ENCODE measurements around the gene TMCO4. TPM values are rescaled to one million over a fixed set of nuclear protein-coding genes. Genes with fewer than 3 reads are reported as not detected.

The TMCO4 gene
- total RNA-seq, 1 experiment from 2014 or later: 19.7 TPM

GRCh38 chr1:19815801-19816736 is 16.4 kb upstream of the TMCO4 start:
- Histone ChIP-seq H3K36me3 (ENCODE audit: low read depth, low read length) (no peaks in the 10 kb centered on the region), H2AFZ (ENCODE audit: low read length) (no peak overlapping the region), H3F3A (ENCODE audit: low read length, unreplicated experiment) (no peaks in the 10 kb centered on the region), H3K9me2 (replicated peaks; ENCODE audit: low read length) (no peaks in the 10 kb centered on the region), H3K79me2 (ENCODE audit: low read length) (no peaks in the 10 kb centered on the region), H3K27ac (ENCODE audit: low read length) (no peak overlapping the region), H3K9me3 (ENCODE audit: low read length) (no peaks in the 10 kb centered on the region), H3K4me2 (ENCODE audit: low read length) (no peak overlapping the region), H3K4me3 (ENCODE audit: low read length) (no peak overlapping the region), H3K4me1 (ENCODE audit: insufficient read depth, low read length) (no peaks in the 10 kb centered on the region), H3K27me3 (ENCODE audit: low read length) (no peaks in the 10 kb centered on the region), H4K20me1 (ENCODE audit: low read length) (no peaks in the 10 kb centered on the region), H3K9ac (ENCODE audit: low read length) (no peak overlapping the region)
- no peak for DNase-seq
- intact Hi-C loops (cut with micrococcal nuclease): no loop called here
- BruUV-seq (replicated peaks): no TSS peak
- ChIA-PET POLR2A (ENCODE audit: unreplicated experiment) (no interaction called here), CTCF (no interaction called here)
- ATAC-seq: peak; percentile 11; the same call in 1 of the 2 replicates
- TF ChIP-seq, protein P1, sequence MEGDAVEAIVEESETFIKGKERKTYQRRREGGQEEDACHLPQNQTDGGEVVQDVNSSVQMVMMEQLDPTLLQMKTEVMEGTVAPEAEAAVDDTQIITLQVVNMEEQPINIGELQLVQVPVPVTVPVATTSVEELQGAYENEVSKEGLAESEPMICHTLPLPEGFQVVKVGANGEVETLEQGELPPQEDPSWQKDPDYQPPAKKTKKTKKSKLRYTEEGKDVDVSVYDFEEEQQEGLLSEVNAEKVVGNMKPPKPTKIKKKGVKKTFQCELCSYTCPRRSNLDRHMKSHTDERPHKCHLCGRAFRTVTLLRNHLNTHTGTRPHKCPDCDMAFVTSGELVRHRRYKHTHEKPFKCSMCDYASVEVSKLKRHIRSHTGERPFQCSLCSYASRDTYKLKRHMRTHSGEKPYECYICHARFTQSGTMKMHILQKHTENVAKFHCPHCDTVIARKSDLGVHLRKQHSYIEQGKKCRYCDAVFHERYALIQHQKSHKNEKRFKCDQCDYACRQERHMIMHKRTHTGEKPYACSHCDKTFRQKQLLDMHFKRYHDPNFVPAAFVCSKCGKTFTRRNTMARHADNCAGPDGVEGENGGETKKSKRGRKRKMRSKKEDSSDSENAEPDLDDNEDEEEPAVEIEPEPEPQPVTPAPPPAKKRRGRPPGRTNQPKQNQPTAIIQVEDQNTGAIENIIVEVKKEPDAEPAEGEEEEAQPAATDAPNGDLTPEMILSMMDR (conservative IDR thresholded peaks at IDR 0.05; ENCODE audit: low read depth, low read length): no peak
- no peak for TF ChIP-seq EZH2 (IDR thresholded peaks at IDR 0.05; ENCODE audit: low read length, unreplicated experiment)
- TF ChIP-seq EZH2phosphoT487 (IDR thresholded peaks at IDR 0.05; ENCODE audit: borderline replicate concordance, low read length): no peak

DNA sequence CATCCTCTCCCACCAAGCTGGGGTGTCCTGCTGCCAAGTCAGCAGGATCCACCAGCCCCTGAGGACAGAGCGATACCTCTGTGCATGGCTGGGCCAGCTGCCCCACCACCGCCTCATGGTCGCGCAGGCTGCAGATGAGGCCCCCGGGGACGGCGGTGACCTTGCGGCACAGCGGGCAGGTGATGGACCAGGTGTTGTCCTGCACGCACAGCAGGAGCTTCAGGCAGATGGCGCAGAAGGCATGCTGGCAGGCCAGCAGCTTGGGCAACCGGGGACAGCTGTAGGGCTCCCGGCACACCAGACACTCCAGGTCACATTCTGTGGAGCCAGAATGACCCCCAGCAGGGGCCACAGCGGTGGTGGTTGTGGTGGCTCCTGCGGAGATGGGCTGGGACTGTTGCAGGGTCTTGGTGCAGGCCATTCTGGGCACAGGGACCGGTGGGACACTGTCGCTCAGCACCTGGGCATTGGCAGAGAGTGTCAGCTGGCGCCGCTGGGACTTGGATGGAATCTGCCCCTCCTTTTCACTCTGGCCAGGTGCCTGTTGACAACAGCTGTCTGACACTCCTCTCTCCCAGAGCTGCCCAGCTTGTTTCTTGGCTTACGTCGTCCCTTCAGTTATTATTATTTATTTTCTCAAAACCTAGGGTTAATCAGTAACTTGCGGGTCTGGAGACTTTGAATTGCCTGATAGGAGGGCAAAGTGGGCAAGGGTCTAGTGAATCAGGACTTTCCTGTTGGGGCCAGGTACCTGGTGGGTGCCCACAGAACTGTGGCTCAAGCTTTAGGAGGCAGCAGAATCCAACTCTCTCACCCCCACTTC is 15.2 kb upstream of the TMCO4 start, which contains the start of gene RNF186:
Gene RNF186, minus strand, starts transcription at position 603 of the 823 bp plus-strand sequence. Its CDS starts 182 bp downstream, at position 421.
- peak; percentile 18 for DNase-seq
- no peaks in the 10 kb centered on the region for H3K9me2 ChIP-seq (replicated peaks; ENCODE audit: low read length)
- H3K4me1 ChIP-seq (ENCODE audit: insufficient read depth, low read length): no peaks in the 10 kb centered on the region
- no peaks in the 10 kb centered on the region for H3F3A ChIP-seq (ENCODE audit: low read length, unreplicated experiment)
- no peaks in the 10 kb centered on the region for H3K79me2 ChIP-seq (ENCODE audit: low read length)
- no peaks in the 10 kb centered on the region for H3K9me3 ChIP-seq (ENCODE audit: low read length)
- TF ChIP-seq, protein P1 (conservative IDR thresholded peaks at IDR 0.05; ENCODE audit: low read depth, low read length): no peak
- no peak for TF ChIP-seq EZH2phosphoT487 (IDR thresholded peaks at IDR 0.05; ENCODE audit: borderline replicate concordance, low read length)
- TF ChIP-seq EZH2 (IDR thresholded peaks at IDR 0.05; ENCODE audit: low read length, unreplicated experiment): no peak
- no peak within 1 kb of the TSS for H3K4me3 ChIP-seq (ENCODE audit: low read length)
- peak; percentile 51; the same call in 1 of the 2 replicates for ATAC-seq
- intact Hi-C loops (cut with micrococcal nuclease): no loop called here
- H2AFZ ChIP-seq (ENCODE audit: low read length): no peak within 1 kb of the TSS
- ChIA-PET CTCF (no interaction called here), POLR2A (ENCODE audit: unreplicated experiment) (no interaction called here)
- H3K27me3 ChIP-seq (ENCODE audit: low read length): no peaks in the 10 kb centered on the region
- no peaks in the 10 kb centered on the region for H3K36me3 ChIP-seq (ENCODE audit: low read depth, low read length)
- BruUV-seq (replicated peaks): no TSS peak
- H4K20me1 ChIP-seq (ENCODE audit: low read length): no peaks in the 10 kb centered on the region
- no peak within 1 kb of the TSS for H3K4me2 ChIP-seq (ENCODE audit: low read length)
- H3K9ac ChIP-seq (ENCODE audit: low read length): no peak within 1 kb of the TSS
- H3K27ac ChIP-seq (ENCODE audit: low read length): no peak within 1 kb of the TSS
